Right lobe of liver (tissue), 6 donors: ENCODE measurements around the gene CAMK1G. TPM values are rescaled to one million over a fixed set of nuclear protein-coding genes. Genes with fewer than 3 reads are reported as not detected.
A peak's percentile ranks its signal among the peaks of the same experiment; 100 is the strongest.

ENCODE experiments used
- ATAC-seq, 4 donors: fragments of 200-7000 bp; cut with Tn5 transposase; one replicate each; pipeline ENCODE4 v1.9.1; 2020; ENCODE audit warnings: mild to moderate bottlenecking in 4 of 4, moderate library complexity in 4 of 4
- DNase-seq, 3 donors: peaks; one replicate each; pipeline ENCODE4 v3.0.0-alpha.2; 2020
- H3K27ac ChIP-seq, 3 donors: fragments of 200-600 bp; one replicate each; pipeline ENCODE4 v1.8.0; 2022
- H3K27me3 ChIP-seq, 2 donors: fragments of 200-600 bp; one replicate each; pipeline ENCODE4 v1.8.0; 2022
- H3K36me3 ChIP-seq, 4 donors: fragments of 200-600 bp; sonication (generic) in 1 of 4; one replicate each; pipeline versions ENCODE4 v1.5.1 to v1.8.0; 2017 to 2022; ENCODE audit warnings: control low read depth in 1 of 4
- H3K4me1 ChIP-seq, 4 donors: fragments of 200-600 bp; sonication (generic) in 1 of 4; one replicate each; pipeline versions ENCODE4 v1.5.1 to v1.8.0; 2017 to 2022; ENCODE audit warnings: control low read depth in 1 of 4
- H3K4me3 ChIP-seq, 3 donors: fragments of 200-600 bp; one replicate each; pipeline ENCODE4 v1.8.0; 2022
- H3K9me3 ChIP-seq, 4 donors: fragments of 200-600 bp; sonication (generic) in 1 of 4; one replicate each; pipeline versions ENCODE4 v1.5.1 to v1.8.0; 2017 to 2022; ENCODE audit warnings: control low read depth in 1 of 4
- CTCF ChIP-seq, 4 donors: fragments of 200-600 bp in 3 of 4; fragments of 450-650 bp in 1 of 4; IDR thresholded peaks; one replicate each; pipeline versions ENCODE4 v1.5.1 to v1.8.0; 2016 to 2022; ENCODE audit warnings: antibody characterized with exemption in 4 of 4, mild to moderate bottlenecking in 2 of 4
- POLR2A ChIP-seq: fragments of 450-650 bp; IDR thresholded peaks from one replicate; pipeline ENCODE4 v1.6.1; 2017; ENCODE audit warnings: antibody characterized with exemption, mild to moderate bottlenecking
- WGBS: methylation state at CpG from one replicate; pipeline ENCODE4 v1.1.6; 2018; ENCODE audit warnings: low coverage, low lambda C conversion rate; ENCODE audit not compliant: insufficient coverage; ENCODE audit errors: missing lambda C conversion rate; 5-methylcytosine and 5-hydroxymethylcytosine counted together
- intact Hi-C, 2 donors: fragments of 100-400 bp; cut with DNase I; formaldehyde crosslinking; loops; one replicate each; pipeline versions ENCODE4 v1.11.2 to v1.14.1; 2022
- total RNA-seq, 6 experiments: library from RNA; depleted of rRNA in 2 of 6; stranded (reverse); fragments of >200 nt in 2 of 6; fragmentation: NEBNext Ultra II Directional in 3 of 6; extraction: Animal tissue kit (Norgen Biotek cat#: 25700) in 3 of 6; gene quantifications; one replicate each; pipeline versions ENCODE4 v1.1.0 to v1.2.4, GENCODE V29; 2016 to 2023
- donor health status: DM: no; HTN: yes; CAD: no.
- donor health status: DM: no; HTN: no; CAD: no.
- donor health status: DM: no; HTN: no; CAD: no.
- donor health status: DM: no; HTN: yes; CAD: no.
- donor health status: DM: no; HTN: yes; CAD: no.

CAMK1G gene
- total RNA-seq, 6 experiments from 2014 or later = 0.17 to 0.80 (median 0.37) TPM; not detected in 2

DNA sequence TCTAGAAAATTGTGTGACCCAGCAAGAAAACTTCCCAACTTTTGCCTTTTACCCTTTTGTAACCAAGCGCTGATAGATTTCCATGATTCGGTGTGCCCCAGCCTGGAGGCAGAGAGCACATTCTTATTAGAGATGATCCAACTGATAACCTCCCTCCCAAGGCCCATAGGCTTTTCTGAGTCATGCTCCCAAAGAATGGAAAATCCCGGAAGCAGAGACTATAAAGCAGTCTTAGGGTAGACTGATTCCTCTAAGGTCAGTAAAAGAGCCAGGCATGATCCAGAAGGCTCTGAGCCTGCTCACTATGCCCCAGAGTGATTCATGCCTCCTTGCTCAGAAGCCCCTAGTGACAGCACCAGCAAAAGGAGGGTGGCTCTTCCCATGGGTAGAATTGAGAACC, 4.3 kb downstream of the CAMK1G start:
- intact Hi-C loops = loop anchor here in 1 of 2 donors (10.0 kb wide), 1 partner anchor 97 kb away; no protein-coding TSS in a partner anchor
- Histone ChIP-seq H3K4me3 (no peak overlapping the region), H3K27ac (no peak overlapping the region), H3K27me3 (peaks cover 0 to 8% of the 10 kb centered on the region in 2 donors), H3K36me3 (no peaks in the 10 kb centered on the region), H3K9me3 (no peaks in the 10 kb centered on the region), H3K4me1 (peaks cover 0 to 6% (median 3%) of the 10 kb centered on the region in 4 donors)
- TF ChIP-seq CTCF (IDR thresholded peaks at IDR 0.05) (no peak), POLR2A (no peak)
- ATAC-seq (no peak), DNase-seq (no peak)
- WGBS = 89% methylated on average over 3 of the region's 3 CpGs

GRCh38 chr1:209589440-209589839, 5.9 kb downstream of the CAMK1G start:
- DNase-seq (no peak), ATAC-seq (no peak)
- no peaks in the 10 kb centered on the region for H3K9me3 ChIP-seq
- peaks cover 0 to 6% (median 3%) of the 10 kb centered on the region in 4 donors for H3K4me1 ChIP-seq
- H3K36me3 ChIP-seq = no peaks in the 10 kb centered on the region
- WGBS = 100% methylated on average over 2 of the region's 2 CpGs
- no peak overlapping the region for H3K4me3 ChIP-seq
- intact Hi-C loops = loop anchor here in 1 of 2 donors (10.0 kb wide), 1 partner anchor 95 kb away; no protein-coding TSS in a partner anchor
- TF ChIP-seq POLR2A = no peak
- peaks cover 0 to 8% of the 10 kb centered on the region in 2 donors for H3K27me3 ChIP-seq
- no peak overlapping the region for H3K27ac ChIP-seq

- DNase-seq (no peak), ATAC-seq (no peak)
- TF ChIP-seq POLR2A (no peak), CTCF (IDR thresholded peaks at IDR 0.05) (no peak)
- H3K4me3 ChIP-seq = no peak overlapping the region
- no peaks in the 10 kb centered on the region for H3K9me3 ChIP-seq
- no peak overlapping the region for H3K27ac ChIP-seq
- peaks cover 0 to 6% (median 3%) of the 10 kb centered on the region in 4 donors for H3K4me1 ChIP-seq
- intact Hi-C loops = loop anchor here (10.0 kb wide), 2 partner anchors 95 to 175 kb away; no protein-coding TSS in a partner anchor
- no peaks in the 10 kb centered on the region for H3K36me3 ChIP-seq
- WGBS = 79% methylated on average over 6 of the region's 6 CpGs
- H3K27me3 ChIP-seq = peaks cover 0 to 8% of the 10 kb centered on the region in 2 donors
Measured at GRCh38 chr1:209589863-209590262, 6.3 kb downstream of the CAMK1G start.

GRCh38 chr1:209590405-209590804, 6.9 kb downstream of the CAMK1G start:
- Histone ChIP-seq H3K9me3 (no peaks in the 10 kb centered on the region), H3K36me3 (no peaks in the 10 kb centered on the region), H3K27ac (no peak overlapping the region), H3K27me3 (peaks cover 0 to 6% of the 10 kb centered on the region in 2 donors), H3K4me1 (peaks cover 0 to 6% (median 1%) of the 10 kb centered on the region in 4 donors), H3K4me3 (no peak overlapping the region)
- TF ChIP-seq CTCF (IDR thresholded peaks at IDR 0.05) (peak; percentile 12 to 29 (median 20)), POLR2A (no peak)
- intact Hi-C loops = loop anchor here in 1 of 2 donors (10.0 kb wide), 1 partner anchor 174 kb away; no protein-coding TSS in a partner anchor
- ATAC-seq = peak in 3 of 4 donors; percentile 40 to 60 (median 55)
- no peak for DNase-seq
- WGBS = 38% methylated on average over 5 of the region's 6 CpGs

DNA sequence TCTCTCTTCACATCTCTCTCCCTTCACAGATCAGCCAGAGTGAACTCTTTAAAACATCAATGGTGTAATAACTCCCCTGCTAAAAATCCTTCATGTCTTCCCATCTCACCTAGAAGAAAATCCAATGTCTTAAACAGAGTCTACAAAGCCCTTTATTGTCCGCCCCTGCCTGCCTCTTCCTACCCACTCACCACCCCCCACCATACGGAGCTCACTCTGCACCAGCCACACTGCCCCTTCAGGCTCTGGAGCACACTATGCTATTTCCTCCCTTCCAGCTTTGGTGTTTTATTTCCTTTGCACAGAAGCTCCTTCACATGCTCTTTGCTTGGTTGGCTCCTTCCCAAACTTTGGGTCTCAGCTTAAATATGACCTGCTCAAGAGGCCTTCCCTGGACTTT, 10.2 kb downstream of the CAMK1G start:
- intact Hi-C loops = loop anchor here in 1 of 2 donors (10.0 kb wide), 1 partner anchor 171 kb away; no protein-coding TSS in a partner anchor
- DNase-seq (no peak), ATAC-seq (no peak)
- 65% methylated on average over 2 of the region's 2 CpGs for WGBS
- Histone ChIP-seq H3K27ac (no peak overlapping the region), H3K4me3 (no peak overlapping the region), H3K36me3 (no peaks in the 10 kb centered on the region), H3K4me1 (no peaks in the 10 kb centered on the region), H3K27me3 (no peaks in the 10 kb centered on the region), H3K9me3 (no peaks in the 10 kb centered on the region)
- TF ChIP-seq CTCF (IDR thresholded peaks at IDR 0.05) (no peak), POLR2A (no peak)
